GM18526 (cell line): ENCODE results near the gene DYRK4.

ENCODE experiments used
- POLR2A ChIP-seq: IDR thresholded peaks from 3 replicates; pipeline ENCODE4 v1.6.1; 2011; ENCODE audit not compliant: insufficient read length; ENCODE audit errors: extremely low read depth

The DYRK4 gene

GRCh38 chr12:4588916-4589315 is 26.9 kb downstream of the DYRK4 start:
- no peak for TF ChIP-seq POLR2A

- no peak for TF ChIP-seq POLR2A
These were observed 27.9 kb downstream of the DYRK4 start for GRCh38 chr12:4589941-4590340.

GRCh38 chr12:4591180-4591687 is 29.2 kb downstream of the DYRK4 start:
- TF ChIP-seq POLR2A = no peak

- TF ChIP-seq POLR2A = no peak
These were observed 33.9 kb downstream of the DYRK4 start for GRCh38 chr12:4595881-4596280.

GRCh38 chr12:4603421-4603820 is 41.4 kb downstream of the DYRK4 start:
- TF ChIP-seq POLR2A = no peak

- TF ChIP-seq POLR2A = no peak
These were observed 41.9 kb downstream of the DYRK4 start for GRCh38 chr12:4603946-4604345.

GRCh38 chr12:4604684-4605193 is 42.7 kb downstream of the DYRK4 start:
- TF ChIP-seq POLR2A = peak; percentile 52

GRCh38 chr12:4607056-4607455 is 45.0 kb downstream of the DYRK4 start:
- TF ChIP-seq POLR2A = no peak

- no peak for TF ChIP-seq POLR2A
These were observed 47.1 kb downstream of the DYRK4 start for GRCh38 chr12:4609071-4609470.

- TF ChIP-seq POLR2A = no peak
These were observed 48.5 kb downstream of the DYRK4 start for GRCh38 chr12:4610481-4610880.

- TF ChIP-seq POLR2A = no peak
These were observed 53.7 kb downstream of the DYRK4 start for GRCh38 chr12:4615667-4616066.

GRCh38 chr12:4621511-4621910 is 59.5 kb downstream of the DYRK4 start:
- no peak for TF ChIP-seq POLR2A

GRCh38 chr12:4626543-4626942 is 64.5 kb downstream of the DYRK4 start:
- TF ChIP-seq POLR2A = no peak

- no peak for TF ChIP-seq POLR2A
These were observed 66.4 kb downstream of the DYRK4 start for GRCh38 chr12:4628406-4628805.

- TF ChIP-seq POLR2A = no peak
These were observed 68.3 kb downstream of the DYRK4 start for GRCh38 chr12:4630262-4630661.

GRCh38 chr12:4643747-4644146 is 81.7 kb downstream of the DYRK4 start:
- no peak for TF ChIP-seq POLR2A

- no peak for TF ChIP-seq POLR2A
These were observed 83.0 kb downstream of the DYRK4 start for GRCh38 chr12:4645023-4645422.

GRCh38 chr12:4648104-4648500 is 86.1 kb downstream of the DYRK4 start:
- no peak for TF ChIP-seq POLR2A
